Left cardiac atrium (tissue), 4 donors: ENCODE measurements around the gene SLC12A4. TPM values are rescaled to one million over a fixed set of nuclear protein-coding genes. Genes with fewer than 3 reads are reported as not detected.
"Not testable (repeated sequence)": the region's sequence is repeated elsewhere in the genome, so short reads cannot be mapped to it uniquely, and the experiment has no call there.

ENCODE experiments used
- ATAC-seq, 2 donors: fragments of 200-7000 bp; cut with Tn5 transposase; one replicate each; pipeline ENCODE4 v1.9.1; 2020; ENCODE audit warnings: mild to moderate bottlenecking in 2 of 2, moderate library complexity in 2 of 2
- DNase-seq: peaks from one replicate; pipeline ENCODE4 v3.0.0-alpha.2; 2020
- intact Hi-C, 2 donors: fragments of 100-400 bp; cut with DNase I; formaldehyde crosslinking; loops; one replicate each; pipeline versions ENCODE4 v1.14.1 to v1.15.1; 2022 to 2023
- long read RNA-seq: library from polyadenylated mRNA; unstranded; transcript quantifications from one replicate; pipeline ENCODE4 v2.0.0, GENCODE V29; 2021
- total RNA-seq, 2 donors: library from RNA; stranded (reverse); fragmentation: NEBNext Ultra II Directional; extraction: Animal tissue kit (Norgen Biotek cat#: 25700); gene quantifications; one replicate each; pipeline ENCODE4 v1.2.1, GENCODE V29; 2021
- donor health status: DM: no; HTN: yes; CAD: no.
- donor health status: DM: no; HTN: yes; CAD: no; lungs with severe emphysema.
- donor health status: DM: yes; HTN: yes; CAD: no.
- donor health status: Dilated cardiomyopathy.

The SLC12A4 gene
- total RNA-seq: 10 to 100 TPM; 52.0 to 98.2 TPM
- long read RNA-seq, full-length matches to known transcripts: 79 of 163 reads
- long read RNA-seq, partial matches to known transcripts: 66 of 163 reads
- long read RNA-seq, other reads (novel, unspliced or antisense): 18 of 163 reads

- peak; percentile 91 to 93 for ATAC-seq
- intact Hi-C loops: no loop called here
- peak; percentile 91 for DNase-seq
Observed at GRCh38 chr16:67968400-67969253, at the start of gene SLC12A4. Gene SLC12A4, minus strand, starts transcription at chr16:67968637. Its CDS starts 84 bp downstream, at chr16:67968553.

GRCh38 chr16:68015681-68016080 is 47.2 kb upstream of the SLC12A4 start, which contains the start of gene DPEP2NB:
Gene DPEP2NB, minus strand, starts transcription at chr16:68015911. Its CDS starts 141 bp downstream, at chr16:68015770.
- DNase-seq (no peak), ATAC-seq (no peak)
- intact Hi-C loops: no loop called here

- intact Hi-C loops: no loop called here
- ATAC-seq (no peak), DNase-seq (no peak)
Observed at GRCh38 chr16:68013440-68013839, 45.0 kb upstream of the SLC12A4 start.

- intact Hi-C loops, ATAC-seq, DNase-seq: not testable (repeated sequence)
Observed at GRCh38 chr16:68009872-68010271, 41.4 kb upstream of the SLC12A4 start.

GRCh38 chr16:68009157-68009735 is 40.8 kb upstream of the SLC12A4 start:
- no peak for ATAC-seq
- no peak for DNase-seq
- intact Hi-C loops: no loop called here

GRCh38 chr16:68005786-68006286 is 37.4 kb upstream of the SLC12A4 start:
- intact Hi-C loops: no loop called here
- ATAC-seq (peak; percentile 80 to 87), DNase-seq (no peak)

- DNase-seq: no peak
- ATAC-seq: no peak
- intact Hi-C loops: no loop called here
Observed at GRCh38 chr16:68005211-68005610, 36.8 kb upstream of the SLC12A4 start.

GRCh38 chr16:68003031-68003430 is 34.6 kb upstream of the SLC12A4 start:
- intact Hi-C loops: no loop called here
- DNase-seq: no peak
- no peak for ATAC-seq

GRCh38 chr16:68000450-68000849 is 32.0 kb upstream of the SLC12A4 start:
- DNase-seq (peak; percentile 46), ATAC-seq (peak in 1 of 2 donors; percentile 70)
- intact Hi-C loops: no loop called here

- ATAC-seq (peak in 1 of 2 donors; percentile 54), DNase-seq (no peak)
- intact Hi-C loops: no loop called here
Observed at GRCh38 chr16:67999985-68000384, 31.5 kb upstream of the SLC12A4 start.

- intact Hi-C loops, DNase-seq: not testable (repeated sequence)
- ATAC-seq: peak; percentile 55 to 80
Observed at GRCh38 chr16:67998779-67999688, 30.6 kb upstream of the SLC12A4 start, which contains the start of gene DPEP2. Gene DPEP2, minus strand, starts transcription at chr16:67999484. Its CDS starts 6,272 bp downstream, at chr16:67993212.

- intact Hi-C loops, DNase-seq, ATAC-seq: not testable (repeated sequence)
Observed at GRCh38 chr16:67998231-67998778, 29.9 kb upstream of the SLC12A4 start.

GRCh38 chr16:67996666-67997065 is 28.2 kb upstream of the SLC12A4 start:
- intact Hi-C loops: no loop called here
- no peak for DNase-seq
- no peak for ATAC-seq

- ATAC-seq (no peak), DNase-seq (no peak)
- intact Hi-C loops: no loop called here
Observed at GRCh38 chr16:67995423-67995822, 27.0 kb upstream of the SLC12A4 start.

- intact Hi-C loops: loop anchor here in 1 of 2 donors (5.0 kb wide), 2 partner anchors 48 to 233 kb away; no protein-coding TSS in a partner anchor
- DNase-seq, ATAC-seq: not testable (repeated sequence)
Observed at GRCh38 chr16:67994040-67994408, 25.6 kb upstream of the SLC12A4 start.

- ATAC-seq: peak; percentile 94 to 97
- intact Hi-C loops: loop anchor here in 1 of 2 donors (5.0 kb wide), 2 partner anchors 49 to 234 kb away; no protein-coding TSS in a partner anchor
Observed at GRCh38 chr16:67993207-67994039, 25.0 kb upstream of the SLC12A4 start.

GRCh38 chr16:67992661-67993206 is 24.3 kb upstream of the SLC12A4 start:
- intact Hi-C loops: loop anchor here in 1 of 2 donors (5.0 kb wide), 2 partner anchors 50 to 235 kb away; no protein-coding TSS in a partner anchor
- ATAC-seq: peak; percentile 2 to 3
- no peak for DNase-seq

More at GRCh38 chr16:67993207-67994039, 25.0 kb upstream of the SLC12A4 start:
- peak; percentile 88 for DNase-seq
